GM21717 (cell line): ENCODE measurements around the gene ZNF669.
A peak's percentile ranks its signal among the peaks of the same experiment; 100 is the strongest.

Experiments
- ATAC-seq: cut with Tn5 transposase; IDR thresholded peaks from one replicate; pipeline ENCODE4 v1.9.1; 2021; ENCODE audit warnings: mild to moderate bottlenecking, moderate library complexity; ENCODE audit not compliant: unreplicated experiment

The ZNF669 gene

DNA sequence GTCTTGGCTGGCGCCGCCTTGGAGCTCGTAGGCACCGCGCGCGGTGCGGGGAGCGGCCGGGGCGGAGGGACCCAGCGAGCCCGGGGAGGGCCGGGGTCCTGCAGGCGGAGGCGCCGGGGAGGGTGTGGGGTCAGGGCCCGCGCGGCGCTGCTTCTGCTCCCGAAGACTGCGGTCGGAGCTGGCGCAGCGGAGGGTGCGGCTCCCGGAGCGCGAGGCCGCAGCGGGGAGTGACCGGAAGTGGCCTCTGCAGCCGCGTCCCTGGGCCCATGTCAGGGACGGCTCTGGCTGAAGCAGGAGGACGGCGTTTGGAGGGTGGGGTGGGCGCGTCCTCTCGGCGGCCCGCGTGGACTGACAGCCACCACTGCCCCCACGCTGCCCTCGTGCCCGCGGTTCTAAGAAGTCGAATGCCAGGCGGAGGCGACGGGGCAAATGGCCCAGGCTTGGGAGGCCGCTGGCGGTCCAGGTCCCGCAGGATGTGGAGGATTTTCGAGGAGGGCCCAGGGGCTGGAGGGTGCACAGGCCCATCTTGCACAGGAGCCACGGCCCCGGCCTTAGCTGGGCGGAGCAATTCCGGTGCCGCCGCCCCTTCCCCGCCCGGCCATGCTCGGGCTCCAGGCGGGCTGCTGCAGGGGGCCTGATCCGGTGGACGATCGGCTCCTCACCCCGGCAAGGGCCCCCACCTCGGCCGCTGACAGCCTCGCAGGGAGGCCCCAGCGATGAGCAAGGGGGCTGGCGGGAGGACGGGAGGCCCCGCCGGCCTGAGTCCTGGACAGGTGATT lies 7.7 kb upstream of the ZNF669 start:
- no peak for ATAC-seq

DNA sequence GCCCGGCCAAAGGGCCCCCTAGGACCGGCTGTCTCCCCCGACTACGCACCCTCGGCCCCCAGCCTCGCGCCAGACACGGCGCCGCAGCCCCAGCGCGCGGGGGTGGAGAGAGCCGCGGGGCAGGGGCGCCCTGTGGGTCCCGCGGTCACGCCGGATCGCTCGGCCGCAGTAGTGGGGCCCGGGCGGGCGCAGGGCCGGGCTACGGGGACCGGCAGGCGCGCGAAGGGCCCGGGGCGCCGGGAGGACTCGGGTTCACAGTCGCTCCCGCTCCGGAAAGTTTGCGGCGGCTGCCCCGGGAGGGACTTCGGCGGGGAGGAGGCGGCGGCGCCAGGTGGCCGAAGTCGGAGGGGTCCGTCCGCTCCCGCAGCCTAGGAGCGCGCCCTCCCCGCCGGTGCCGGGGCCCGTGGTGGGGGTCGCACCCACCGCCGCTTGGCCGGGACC lies 7.1 kb upstream of the ZNF669 start:
- ATAC-seq: no peak

DNA sequence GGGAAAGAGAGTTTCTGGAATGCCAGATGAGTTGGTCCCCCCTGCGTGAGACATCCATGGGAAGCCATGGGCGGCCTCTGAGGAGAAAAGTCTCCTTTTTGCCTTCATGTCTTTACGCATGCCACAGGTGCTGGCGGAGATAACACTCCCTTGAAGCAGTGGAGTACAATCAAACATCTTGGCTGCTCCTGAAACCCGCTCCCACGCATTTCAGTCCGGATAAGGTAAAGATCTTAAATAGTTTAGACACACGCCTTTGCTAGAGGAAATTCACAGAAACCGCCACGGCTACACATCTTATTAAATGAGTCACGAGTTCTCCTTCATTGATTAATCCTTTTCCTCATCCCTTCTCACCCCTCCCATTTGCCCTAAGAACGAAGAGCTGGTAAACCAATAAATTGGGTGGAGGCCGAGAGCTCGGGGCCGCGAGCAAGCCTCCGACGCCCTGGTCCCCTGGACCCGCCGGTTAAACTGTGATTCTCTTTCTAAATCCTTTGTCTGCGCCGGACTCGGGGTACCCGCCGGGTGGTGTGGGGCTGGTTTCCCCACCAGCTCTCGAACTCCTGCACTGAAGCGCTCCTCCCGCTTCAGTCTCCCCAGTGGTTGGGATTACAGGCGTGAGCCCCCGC lies 6.6 kb upstream of the ZNF669 start:
- ATAC-seq: no peak

DNA sequence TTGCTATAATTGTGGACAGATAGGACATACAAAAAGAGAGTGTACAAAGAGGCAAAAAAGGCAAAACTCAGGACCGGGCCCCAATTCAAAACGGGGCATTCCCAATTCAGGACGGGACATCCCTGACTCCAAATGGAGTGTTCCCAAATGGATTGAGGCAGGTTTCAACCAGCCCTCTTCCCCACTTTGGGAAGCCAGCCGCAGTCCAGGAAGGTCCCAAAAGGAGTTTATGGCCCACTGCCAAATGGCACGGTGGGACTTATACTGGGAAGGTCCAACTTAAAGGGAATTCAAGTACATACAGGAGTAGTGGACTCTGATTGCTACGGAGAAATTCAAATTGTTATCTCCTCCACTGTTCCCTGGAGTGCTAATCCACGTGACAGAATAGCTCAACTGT lies 3.5 kb upstream of the ZNF669 start:
- no peak for ATAC-seq

DNA sequence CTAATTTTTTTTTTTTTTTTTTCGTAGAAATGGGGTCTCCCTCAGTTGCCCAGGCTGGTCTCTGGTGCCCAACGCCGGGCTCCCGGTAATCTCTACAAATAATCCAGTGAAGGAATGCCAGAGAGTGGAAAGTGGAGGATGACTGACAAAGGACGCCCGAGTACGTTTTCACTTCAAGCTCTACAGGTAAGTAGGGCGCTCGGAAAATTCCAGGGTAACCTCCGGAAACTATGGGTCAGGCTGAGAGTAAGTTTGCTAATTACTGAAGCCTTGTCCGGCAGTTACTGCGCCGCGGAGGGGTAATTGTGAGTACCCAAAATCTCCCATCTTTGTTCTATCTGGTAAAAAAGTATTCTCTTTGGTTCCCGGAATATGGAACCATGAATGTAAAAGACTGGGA lies 1.8 kb upstream of the ZNF669 start:
- no peak for ATAC-seq

DNA sequence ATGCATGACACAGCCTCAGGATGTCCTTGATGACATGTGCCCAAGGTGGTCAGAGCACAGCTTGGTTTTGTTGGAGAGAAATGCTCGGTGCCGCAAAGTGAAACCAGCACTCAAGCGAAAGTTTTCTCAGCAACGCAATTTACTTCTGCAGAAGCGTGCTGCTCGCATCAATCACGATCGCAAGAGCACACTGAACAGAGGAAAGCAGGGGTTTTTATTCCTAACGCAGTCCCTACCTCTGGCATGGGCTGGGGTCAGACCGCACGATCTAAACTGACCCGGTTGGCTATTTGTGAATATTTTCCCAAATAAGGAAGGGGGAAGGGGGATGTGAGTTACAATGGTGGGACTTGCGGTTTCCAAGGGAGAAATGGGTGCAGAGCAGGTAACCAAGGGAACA lies 809 bp upstream of the ZNF669 start:
- no peak for ATAC-seq

DNA sequence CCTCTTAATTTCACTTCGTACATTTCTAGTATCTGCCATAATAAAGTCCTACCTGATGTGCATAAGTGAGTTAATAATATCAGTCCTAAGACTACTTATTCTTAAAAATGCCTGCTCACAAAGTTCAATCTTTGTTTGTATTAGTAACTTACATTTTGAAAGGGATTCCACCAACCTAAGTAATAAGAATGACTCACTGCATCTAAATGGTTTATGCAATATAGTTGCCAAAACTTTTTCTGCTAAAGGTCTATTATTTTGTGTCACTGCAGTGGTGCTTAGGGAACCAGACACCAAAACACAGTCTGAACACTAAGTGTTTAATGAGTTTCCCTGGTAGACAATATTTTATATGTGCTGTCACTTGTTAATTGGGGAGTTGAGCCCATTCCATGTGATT lies 1.8 kb downstream of the ZNF669 start:
- ATAC-seq: no peak

DNA sequence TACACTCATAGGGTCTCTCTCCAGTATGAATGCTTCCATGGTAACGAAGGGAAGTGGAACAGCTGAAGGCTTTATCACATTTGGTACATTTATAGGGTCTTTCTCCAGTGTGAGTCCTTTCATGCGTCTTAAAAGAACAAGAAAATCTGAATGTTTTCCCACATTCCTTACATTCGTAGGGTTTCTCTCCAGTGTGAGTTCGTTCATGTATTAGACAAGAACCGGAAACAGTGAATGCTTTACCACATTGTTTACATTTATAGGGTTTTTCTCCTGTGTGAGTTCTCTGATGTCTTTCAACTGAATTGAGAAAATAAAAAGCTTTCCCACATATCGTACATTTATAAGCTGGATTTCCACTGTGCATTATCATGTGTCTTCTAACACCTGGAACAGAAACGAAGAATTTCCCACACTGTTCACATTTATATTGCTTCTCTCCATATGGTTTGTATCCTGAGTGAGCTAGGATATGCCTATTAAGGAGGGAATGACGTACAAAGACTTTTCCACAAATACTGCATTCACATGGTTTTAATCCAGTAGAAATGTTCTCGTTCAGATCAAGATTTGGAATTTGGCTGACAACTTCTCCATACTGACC lies 3.4 kb downstream of the ZNF669 start:
- ATAC-seq: no peak

DNA sequence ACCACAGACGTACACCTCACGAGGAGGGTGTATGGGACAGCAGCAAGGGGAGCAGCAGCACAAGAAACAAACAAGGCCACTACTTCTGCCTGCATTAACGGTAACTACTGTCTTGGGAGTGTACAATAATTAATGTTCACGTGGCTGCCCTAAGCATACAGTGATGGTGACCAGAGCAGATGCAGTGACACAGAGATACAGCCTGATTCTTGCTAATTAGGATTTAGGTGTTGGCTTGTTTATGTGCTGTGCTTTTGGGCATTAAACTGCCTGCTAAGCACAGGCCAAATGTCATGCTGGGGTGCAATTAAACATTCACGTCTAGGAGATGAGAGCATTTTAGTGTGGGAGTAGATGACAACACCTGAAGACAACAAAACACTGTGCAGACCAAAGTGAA lies 7.2 kb downstream of the ZNF669 start:
- no peak for ATAC-seq

DNA sequence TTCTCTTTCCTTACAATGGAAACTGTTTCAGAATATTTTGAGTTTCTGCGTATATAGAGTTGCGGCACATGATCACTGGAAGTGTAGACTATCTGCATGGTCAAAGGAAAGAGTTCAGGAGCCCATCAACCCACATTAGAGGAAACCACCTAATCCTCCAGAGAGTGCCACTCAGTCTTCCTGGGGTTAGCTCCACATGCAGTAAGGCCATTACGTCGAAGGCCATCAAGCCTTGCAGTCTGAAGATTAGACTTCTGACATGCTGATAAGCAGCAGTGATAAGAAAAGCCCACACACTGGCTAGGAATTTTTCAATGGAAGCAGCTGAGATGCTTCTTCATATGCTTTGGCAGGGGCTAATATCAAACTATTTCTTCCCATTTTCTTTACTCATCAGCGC lies 7.6 kb downstream of the ZNF669 start:
- ATAC-seq: no peak

DNA sequence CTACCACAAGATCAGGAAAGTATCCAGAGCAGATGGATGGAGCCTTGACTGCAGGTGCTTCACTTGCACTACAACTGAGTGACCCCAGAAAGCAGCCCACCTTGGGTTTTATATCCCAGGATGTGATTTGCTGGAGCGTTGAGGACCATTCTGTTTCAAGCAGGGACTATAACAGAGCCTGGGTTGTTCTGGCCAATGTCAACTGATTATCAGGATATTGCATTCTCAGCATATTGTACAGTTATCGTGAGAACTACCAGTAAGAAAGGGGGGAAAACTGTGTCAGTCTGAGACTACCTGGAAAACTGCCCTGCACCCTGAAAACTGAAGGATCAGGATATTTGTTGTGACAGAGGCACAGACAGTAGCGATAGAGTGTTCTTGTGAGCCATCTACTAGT lies 8.0 kb downstream of the ZNF669 start:
- no peak for ATAC-seq

DNA sequence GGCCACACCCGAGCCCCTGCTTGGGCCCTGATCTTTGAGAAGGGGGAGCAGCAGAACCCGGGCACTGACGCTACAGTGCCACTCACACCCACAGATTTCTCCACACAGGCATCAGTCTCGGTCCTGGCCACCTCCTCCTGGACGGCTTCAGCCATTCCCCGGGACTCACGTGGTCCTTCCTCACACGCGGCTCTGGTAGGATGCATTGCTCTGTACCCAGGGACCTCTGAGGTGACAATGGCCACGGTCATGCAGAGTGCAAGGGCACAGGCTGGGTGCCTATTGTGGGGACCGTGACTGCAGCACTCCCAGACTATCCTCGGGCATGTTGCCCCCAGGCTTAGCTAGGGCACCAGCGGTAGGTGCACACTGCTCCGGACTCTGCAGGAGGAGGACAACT lies 13.7 kb downstream of the ZNF669 start:
- no peak for ATAC-seq

DNA sequence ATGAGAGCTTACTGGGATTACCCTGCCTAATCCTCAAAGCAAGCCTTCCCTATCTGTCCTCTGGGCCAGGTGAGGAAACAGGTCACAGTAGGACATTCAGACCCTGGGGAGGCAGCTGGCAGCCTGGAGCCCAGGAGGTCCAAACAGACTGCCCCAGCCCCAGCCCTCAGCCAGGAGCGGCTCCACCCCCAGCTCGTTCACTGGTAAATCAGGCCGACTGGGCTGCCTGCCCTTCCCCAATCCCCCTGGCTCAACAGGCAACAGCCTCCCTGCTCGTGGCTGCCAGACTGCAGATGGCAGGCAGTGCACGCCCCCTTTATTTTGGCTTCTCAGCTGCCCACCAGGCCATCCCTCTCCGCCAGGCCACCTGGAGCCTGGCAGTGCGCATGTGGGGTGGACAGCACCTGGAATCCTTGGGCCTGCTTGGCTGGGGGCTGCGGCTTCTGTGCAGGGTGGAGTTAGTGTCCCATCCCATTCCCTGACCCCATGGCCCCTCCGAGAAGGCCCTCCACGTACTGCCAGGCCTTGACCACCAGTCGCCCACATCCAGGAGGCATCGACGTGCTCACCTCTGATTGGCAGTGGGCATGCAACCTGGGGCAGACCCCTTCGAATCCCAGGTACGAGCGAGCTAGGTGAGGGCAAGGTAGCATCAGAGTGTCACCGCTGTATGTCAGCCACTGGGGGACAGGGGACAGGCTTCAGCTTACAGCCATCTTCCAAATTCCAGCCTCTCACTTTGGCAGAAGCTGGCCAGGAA lies 14.4 kb downstream of the ZNF669 start:
- no peak for ATAC-seq

DNA sequence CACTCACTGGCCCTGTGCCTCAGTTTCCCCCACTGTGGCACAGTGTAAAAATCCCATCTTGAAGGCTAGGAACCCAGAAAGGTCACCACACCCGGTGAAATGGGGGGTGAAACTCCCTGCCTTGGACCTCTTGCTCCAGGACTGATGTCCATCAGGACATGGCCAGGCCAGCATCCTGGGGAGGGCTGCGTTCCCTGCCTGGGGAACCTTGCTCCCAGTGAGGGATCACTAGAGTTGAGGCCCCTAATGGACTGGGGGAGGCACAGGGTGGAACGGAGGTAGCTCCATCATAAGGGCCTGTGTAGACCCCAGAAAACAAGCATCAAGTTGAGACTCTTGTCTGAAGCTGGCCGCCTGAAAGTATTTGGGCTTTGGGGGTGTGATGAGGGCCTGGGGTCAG lies 15.2 kb downstream of the ZNF669 start:
- ATAC-seq: no peak

DNA sequence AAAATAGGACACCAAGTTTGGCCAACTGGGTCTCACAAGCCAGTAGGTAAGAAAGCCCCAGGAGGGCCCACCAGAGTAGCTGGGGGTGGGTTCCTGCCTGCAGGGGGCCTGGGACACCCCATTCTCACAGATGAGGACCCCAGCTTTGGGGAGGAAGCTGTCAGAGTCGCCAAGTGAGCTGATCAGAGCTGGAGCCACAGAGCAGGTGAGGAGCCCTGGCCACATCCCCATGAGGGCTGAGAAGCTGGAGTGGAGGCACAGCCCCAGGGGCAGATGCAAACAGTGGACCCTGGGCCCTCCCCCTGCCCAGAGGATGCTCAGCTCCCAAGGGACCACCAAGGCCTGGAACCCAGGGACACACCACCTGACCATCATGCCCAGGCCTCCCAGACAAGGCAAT lies 16.9 kb downstream of the ZNF669 start:
- ATAC-seq: no peak

DNA sequence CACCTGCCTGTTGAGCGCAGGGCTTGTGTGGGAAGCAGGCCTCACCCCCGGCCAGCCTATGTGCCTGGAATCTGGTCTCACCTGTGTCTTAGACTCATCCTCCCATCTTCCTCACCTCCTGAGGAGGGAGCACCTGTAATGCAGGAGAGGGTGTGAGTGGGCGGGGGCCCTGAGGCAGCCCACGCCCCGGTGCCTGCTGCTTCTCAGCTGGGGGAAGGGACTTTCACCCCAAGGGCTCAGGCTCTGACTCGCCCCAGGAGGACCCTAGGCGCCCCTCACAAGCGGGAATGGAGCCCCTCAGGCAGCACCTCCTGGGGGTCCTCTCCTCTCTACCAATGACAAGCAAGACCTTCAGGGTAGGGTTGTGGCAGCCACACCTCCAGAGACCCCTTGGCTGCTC lies 18.8 kb downstream of the ZNF669 start:
- no peak for ATAC-seq

DNA sequence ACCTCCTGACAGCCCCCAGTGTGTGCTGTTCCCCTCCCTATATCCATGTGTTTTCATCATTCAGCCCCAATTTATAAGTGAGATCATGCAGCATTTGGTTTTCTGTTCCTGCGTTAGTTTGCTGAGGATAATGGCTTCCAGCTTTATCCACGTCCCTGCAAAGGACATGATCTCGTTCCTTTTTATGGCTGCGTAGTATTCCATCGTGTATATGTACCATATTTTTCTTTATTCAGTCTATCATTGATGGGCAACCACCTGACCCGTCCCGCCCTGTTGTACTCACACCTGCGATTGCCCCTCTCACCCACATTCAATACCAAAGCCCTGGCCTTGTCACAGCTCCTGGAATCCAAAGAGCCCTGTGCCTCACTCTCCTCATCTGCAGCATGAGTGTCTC lies 19.4 kb downstream of the ZNF669 start:
- no peak for ATAC-seq

DNA sequence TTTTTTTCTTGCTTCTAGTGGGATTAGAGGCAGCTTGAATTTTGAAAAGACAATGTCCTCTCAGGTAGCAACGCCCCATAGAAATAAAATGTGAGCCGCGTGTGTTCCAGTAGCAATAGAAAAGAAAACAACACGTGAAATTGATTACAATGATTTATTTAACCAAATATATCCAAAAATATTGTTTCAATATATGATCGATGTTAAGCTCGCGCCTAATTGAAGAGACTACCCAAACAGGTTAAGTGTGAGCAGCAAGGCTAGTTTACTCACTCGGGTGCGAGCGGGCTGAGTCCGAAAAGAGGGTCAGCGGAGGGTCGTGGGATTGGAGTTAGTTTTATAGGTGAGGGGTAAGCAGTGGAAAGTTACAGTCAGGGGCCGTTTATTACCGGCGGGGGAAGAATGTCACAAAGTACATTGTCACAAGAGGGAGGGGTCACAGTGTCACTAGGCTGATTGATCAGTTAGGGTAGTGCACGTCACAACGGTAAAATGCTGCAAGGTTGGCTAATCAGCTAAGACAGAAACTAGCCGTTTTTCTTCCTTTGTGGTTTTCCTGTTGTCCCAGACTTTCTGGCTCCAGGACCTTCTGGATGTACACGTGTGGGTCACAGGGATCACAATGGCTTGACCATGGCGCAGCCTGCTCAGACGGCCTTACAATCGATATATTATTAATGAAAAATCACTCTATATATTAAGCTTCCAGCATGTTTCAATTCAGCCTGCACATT lies 24.8 kb downstream of the ZNF669 start:
- no peak for ATAC-seq

DNA sequence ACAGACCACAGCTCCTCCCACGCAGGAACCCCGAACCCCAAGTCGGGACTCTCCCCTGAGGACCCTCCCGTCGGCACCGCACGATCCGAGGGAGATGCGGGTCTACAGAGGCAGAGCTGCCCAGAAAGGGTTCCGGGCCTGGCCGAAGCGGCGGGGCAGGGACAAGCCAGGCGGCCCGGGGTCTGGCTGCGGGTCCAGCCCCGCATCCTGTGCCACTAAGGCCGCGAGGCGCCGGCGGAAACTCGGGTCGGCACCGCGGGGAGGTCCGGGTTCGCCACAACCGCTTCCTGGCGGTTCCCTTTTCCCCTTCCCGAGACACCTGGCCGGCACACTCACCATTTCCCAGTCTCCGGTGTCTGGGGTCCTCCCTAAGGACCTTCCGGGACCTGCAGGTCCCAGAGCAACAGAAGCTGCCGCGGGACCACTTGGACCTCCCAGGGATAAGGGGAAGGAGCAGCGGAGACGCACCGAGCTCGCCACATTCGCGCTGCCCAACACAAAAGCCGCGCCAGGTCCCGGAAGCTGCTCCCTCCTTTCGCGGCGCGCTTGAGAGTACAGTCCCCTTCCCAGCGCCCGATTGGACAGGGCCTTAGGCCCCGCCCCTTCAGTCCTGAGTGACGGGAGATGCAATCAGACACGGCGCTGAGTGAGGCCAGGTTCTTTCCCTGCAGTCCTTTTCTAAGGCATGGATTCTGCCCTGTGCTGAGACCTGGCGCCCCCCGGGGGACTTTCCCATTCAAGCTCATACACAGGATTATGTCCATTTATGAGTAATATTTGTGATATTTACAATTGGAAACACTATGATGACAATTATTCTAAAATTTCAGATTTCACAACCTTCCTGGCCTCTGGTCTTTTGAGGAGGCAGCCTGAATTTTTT lies 25.7 kb downstream of the ZNF669 start, which contains the start of gene ZNF670:
Gene ZNF670 (minus strand): TSS at position 554 of the 883 bp plus-strand sequence. CDS start 215 bp downstream, at position 339.
- ATAC-seq: peak; percentile 100

DNA sequence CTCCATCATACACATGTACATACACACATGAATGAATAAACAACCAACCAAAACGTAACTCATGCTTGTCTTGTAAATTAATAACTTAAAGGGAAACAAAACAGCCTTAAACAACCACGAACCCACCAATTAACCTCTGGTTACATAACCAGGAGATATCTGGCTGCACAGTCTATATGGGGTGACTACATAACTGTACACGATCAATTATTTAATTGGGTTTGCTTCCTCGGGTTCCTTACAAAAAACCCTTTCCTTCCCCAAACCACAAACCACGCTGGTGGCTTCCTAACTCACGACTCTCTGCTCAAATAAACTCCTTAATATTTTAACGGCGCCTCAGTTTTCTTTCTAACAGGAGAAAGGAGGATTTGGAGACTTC lies 26.3 kb downstream of the ZNF669 start:
- no peak for ATAC-seq
